ENCODE results near the gene FBLIM1.

The FBLIM1 gene

DNA sequence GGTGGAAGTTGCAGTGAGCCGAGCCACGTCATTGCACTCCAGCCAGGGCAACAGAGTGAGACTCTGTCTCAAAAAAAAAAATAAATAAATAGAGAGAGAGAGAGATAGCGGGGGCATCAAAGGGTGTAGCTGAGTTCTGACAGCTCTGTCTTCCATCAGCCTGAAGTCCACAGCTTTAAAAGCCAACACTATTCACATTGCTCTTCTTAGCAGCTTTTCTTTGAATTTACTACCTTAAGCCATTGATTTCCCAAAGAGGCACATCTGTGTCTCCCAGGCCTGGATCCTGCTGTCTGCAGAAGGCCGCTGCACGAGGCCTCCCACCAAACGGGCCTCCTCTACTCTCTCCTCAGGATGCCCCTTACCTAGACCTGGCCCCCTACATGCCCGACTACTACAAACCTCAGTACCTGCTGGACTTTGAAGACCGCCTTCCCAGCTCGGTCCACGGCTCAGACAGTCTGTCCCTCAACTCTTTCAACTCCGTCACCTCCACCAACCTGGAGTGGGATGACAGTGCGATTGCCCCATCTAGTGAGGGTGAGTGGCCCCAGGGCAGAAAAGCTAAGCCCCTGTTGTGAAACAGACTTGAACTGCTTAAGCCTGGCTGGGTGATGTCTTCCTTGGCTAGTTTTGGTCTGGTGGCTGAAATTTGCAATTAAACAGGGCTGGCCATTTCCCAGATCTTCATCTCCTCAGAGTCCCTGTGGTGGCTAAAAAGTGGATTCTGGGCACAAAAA lies 39.0 kb upstream of the FBLIM1 start:
- DNase-seq (ENCODE audit: low spot score): no peak
- TF ChIP-seq, protein P1, sequence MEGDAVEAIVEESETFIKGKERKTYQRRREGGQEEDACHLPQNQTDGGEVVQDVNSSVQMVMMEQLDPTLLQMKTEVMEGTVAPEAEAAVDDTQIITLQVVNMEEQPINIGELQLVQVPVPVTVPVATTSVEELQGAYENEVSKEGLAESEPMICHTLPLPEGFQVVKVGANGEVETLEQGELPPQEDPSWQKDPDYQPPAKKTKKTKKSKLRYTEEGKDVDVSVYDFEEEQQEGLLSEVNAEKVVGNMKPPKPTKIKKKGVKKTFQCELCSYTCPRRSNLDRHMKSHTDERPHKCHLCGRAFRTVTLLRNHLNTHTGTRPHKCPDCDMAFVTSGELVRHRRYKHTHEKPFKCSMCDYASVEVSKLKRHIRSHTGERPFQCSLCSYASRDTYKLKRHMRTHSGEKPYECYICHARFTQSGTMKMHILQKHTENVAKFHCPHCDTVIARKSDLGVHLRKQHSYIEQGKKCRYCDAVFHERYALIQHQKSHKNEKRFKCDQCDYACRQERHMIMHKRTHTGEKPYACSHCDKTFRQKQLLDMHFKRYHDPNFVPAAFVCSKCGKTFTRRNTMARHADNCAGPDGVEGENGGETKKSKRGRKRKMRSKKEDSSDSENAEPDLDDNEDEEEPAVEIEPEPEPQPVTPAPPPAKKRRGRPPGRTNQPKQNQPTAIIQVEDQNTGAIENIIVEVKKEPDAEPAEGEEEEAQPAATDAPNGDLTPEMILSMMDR (IDR thresholded peaks at IDR 0.05; ENCODE audit: extremely low read depth, missing control alignments): no peak

DNA sequence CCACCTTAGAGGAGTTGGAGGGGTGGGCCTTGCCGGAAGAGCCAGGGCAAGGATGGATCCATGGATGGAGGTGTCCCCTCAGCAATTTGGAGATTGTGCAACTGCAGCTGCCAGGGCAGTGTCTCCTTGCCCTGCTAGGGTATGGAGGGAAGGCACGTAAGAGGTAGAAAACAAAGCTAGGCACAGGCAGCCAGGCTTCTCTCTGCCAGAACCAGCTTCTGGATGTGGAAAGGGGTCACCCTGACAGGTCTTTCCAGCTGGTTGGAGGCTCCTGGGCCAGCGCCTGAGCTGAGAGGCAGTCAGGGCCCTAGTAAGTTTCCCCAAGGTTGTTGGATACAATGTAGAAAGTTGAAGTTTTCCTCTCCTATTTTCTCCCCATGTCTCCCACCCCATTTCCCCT lies 37.7 kb upstream of the FBLIM1 start:
- no peak for DNase-seq (ENCODE audit: low spot score)

GRCh38 chr1:15722411-15722810 lies 36.2 kb upstream of the FBLIM1 start:
- TF ChIP-seq, protein P1 (IDR thresholded peaks at IDR 0.05; ENCODE audit: extremely low read depth, missing control alignments): no peak
- DNase-seq (ENCODE audit: low spot score): no peak

More for the DNA sequence above, 37.7 kb upstream of the FBLIM1 start:
- TF ChIP-seq, protein P1 (IDR thresholded peaks at IDR 0.05; ENCODE audit: extremely low read depth, missing control alignments): no peak

DNA sequence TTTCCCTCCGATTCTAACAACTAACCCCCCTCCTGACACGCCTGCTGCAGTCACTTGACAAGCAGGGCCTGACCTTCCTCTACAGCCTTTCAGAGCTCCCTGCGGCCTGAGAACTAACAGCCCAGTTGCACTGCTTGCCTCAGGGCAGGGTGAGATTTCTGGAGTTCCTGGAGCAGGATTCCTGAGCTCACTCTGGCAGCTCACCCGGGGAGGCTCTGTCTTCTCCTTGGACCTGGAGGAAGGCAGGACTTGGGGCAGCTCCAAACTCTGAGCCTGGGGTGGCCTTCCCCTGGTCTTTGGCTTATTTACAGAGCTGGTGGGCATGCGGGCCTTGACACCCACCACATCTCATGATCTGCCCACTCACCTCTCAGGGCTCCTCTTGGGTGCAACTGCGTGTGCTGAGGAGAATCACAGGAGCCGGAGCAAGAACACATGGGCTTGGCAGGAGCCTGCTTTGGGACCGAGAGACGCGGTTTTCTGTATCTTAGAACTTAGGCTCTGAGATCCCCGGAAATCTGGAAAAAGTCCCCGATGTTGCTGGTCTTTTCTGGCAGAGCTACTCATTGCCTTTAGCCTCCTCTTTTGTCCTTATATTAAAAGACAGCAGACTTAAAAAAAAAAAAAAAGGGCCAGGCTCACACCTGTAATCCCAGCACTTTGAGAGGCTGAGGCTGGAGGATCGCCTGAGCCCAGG lies 35.6 kb upstream of the FBLIM1 start:
- DNase-seq (ENCODE audit: low spot score): no peak
- TF ChIP-seq, protein P1 (IDR thresholded peaks at IDR 0.05; ENCODE audit: extremely low read depth, missing control alignments): no peak

- DNase-seq (ENCODE audit: low spot score): no peak
- TF ChIP-seq, protein P1 (IDR thresholded peaks at IDR 0.05; ENCODE audit: extremely low read depth, missing control alignments): no peak
Measured at GRCh38 chr1:15723631-15724246, 34.9 kb upstream of the FBLIM1 start.

- TF ChIP-seq, protein P1 (IDR thresholded peaks at IDR 0.05; ENCODE audit: extremely low read depth, missing control alignments): no peak
- no peak for DNase-seq (ENCODE audit: low spot score)
Measured at GRCh38 chr1:15724949-15725880, 33.4 kb upstream of the FBLIM1 start.

All from GM20000 (cell line).